Psoas muscle (tissue), 8 donors: ENCODE results near the gene SLC2A9. TPM values are rescaled to one million over a fixed set of nuclear protein-coding genes. Genes with fewer than 3 reads are reported as not detected.

Experiments
- ATAC-seq, 4 donors: fragments of 200-7000 bp; cut with Tn5 transposase; one replicate each; pipeline ENCODE4 v1.9.1; 2020; ENCODE audit warnings: moderate library complexity in 3 of 4, mild to moderate bottlenecking in 2 of 4
- DNase-seq, 2 donors: peaks; one replicate each; pipeline ENCODE4 v3.0.0-alpha.2; 2020
- H3K27ac ChIP-seq: fragments of 200-600 bp; one replicate; pipeline ENCODE4 v1.8.0; 2022
- H3K27me3 ChIP-seq, 3 donors: fragments of 200-600 bp in 1 of 3; one replicate each; pipeline versions ENCODE4 v1.6.1 to v1.8.0; 2013 to 2022; ENCODE audit warnings: low read length in 2 of 3, mild to moderate bottlenecking in 2 of 3, moderate library complexity in 1 of 3; ENCODE audit not compliant: insufficient read depth in 3 of 3
- H3K36me3 ChIP-seq, 2 donors: fragments of 200-600 bp in 1 of 2; one replicate each; pipeline versions ENCODE4 v1.6.1 to v1.8.0; 2013 to 2022; ENCODE audit warnings: low read depth in 1 of 2, mild to moderate bottlenecking in 1 of 2, moderate library complexity in 1 of 2; ENCODE audit not compliant: insufficient read depth in 1 of 2
- H3K4me1 ChIP-seq: fragments of 200-600 bp; one replicate; pipeline ENCODE4 v1.8.0; 2022
- H3K4me3 ChIP-seq: fragments of 200-600 bp; one replicate; pipeline ENCODE4 v1.8.0; 2022; ENCODE audit warnings: mild to moderate bottlenecking
- H3K9me3 ChIP-seq: fragments of 200-600 bp; one replicate; pipeline ENCODE4 v1.8.0; 2022
- CTCF ChIP-seq: fragments of 200-600 bp; IDR thresholded peaks from one replicate; pipeline ENCODE4 v1.8.0; 2022; ENCODE audit warnings: antibody characterized with exemption
- WGBS, 3 donors: extraction: QIAGEN DNeasy Blood & Tissue Kit; methylation state at CpG; one replicate each; pipeline versions ENCODE4 v1.1.6 to v1.1.7; 2013; 5-methylcytosine and 5-hydroxymethylcytosine counted together
- intact Hi-C, 2 donors: fragments of 100-400 bp; cut with DNase I; formaldehyde crosslinking; loops; one replicate each; pipeline versions ENCODE4 v1.11.0 to v1.14.2; 2022
- polyA plus RNA-seq, 3 donors: library from polyadenylated mRNA; stranded (reverse); fragments of 200-250 nt; gene quantifications; one replicate each; pipeline ENCODE4 v1.2.3, GENCODE V29; 2013
- total RNA-seq, 4 donors: library from RNA; stranded (reverse); fragmentation: NEBNext Ultra II Directional in 2 of 4; extraction: Animal tissue kit (Norgen Biotek cat#: 25700) in 2 of 4; gene quantifications; one replicate each; pipeline versions ENCODE4 v1.2.1 to v1.2.4, GENCODE V29; 2021 to 2023
- donor health status: healthy with polysubstance abuse.
- donor health status: DM: no; HTN: no; CAD: no; lungs with moderate emphysema.
- donor health status: Bipolar disorder and iron deficiency.
- donor health status: healthy.
- donor health status: DM: yes; HTN: yes; CAD: no.
- donor health status: DM: no; HTN: no; CAD: no.
- donor health status: DM: no; HTN: no; CAD: no.
- donor health status: DM: yes; HTN: yes; CAD: no.

Gene SLC2A9
- total and polyA plus RNA-seq, 7 donors = 0.37 to 2.7 (median 1.3) TPM

- Histone ChIP-seq H3K27ac (no peak overlapping the region), H3K9me3 (no peaks in the 10 kb centered on the region), H3K4me1 (no peaks in the 10 kb centered on the region), H3K27me3 (no peaks in the 10 kb centered on the region), H3K4me3 (no peak overlapping the region), H3K36me3 (no peaks in the 10 kb centered on the region)
- no peak for TF ChIP-seq CTCF
- WGBS, 3 donors = 31 to 48% (median 40%) methylated on average over 3 of the region's 3 CpGs
- intact Hi-C loops = no loop called here
- ATAC-seq (peak in 1 of 4 donors; percentile 41), DNase-seq (no peak)
These were observed 104.4 kb downstream of the SLC2A9 start for GRCh38 chr4:9916937-9917336.

GRCh38 chr4:9916346-9916745 is 105.0 kb downstream of the SLC2A9 start:
- H3K4me1 ChIP-seq = no peaks in the 10 kb centered on the region
- ATAC-seq (no peak), DNase-seq (no peak)
- no peaks in the 10 kb centered on the region for H3K36me3 ChIP-seq
- no peak for TF ChIP-seq CTCF
- H3K4me3 ChIP-seq = no peak overlapping the region
- H3K27me3 ChIP-seq = no peaks in the 10 kb centered on the region
- no peak overlapping the region for H3K27ac ChIP-seq
- no peaks in the 10 kb centered on the region for H3K9me3 ChIP-seq
- 35 to 44% (median 43%) methylated on average over 1 of the region's 1 CpG for WGBS, 3 donors
- intact Hi-C loops = no loop called here

GRCh38 chr4:9913846-9914245 is 107.5 kb downstream of the SLC2A9 start:
- Histone ChIP-seq H3K36me3 (no peaks in the 10 kb centered on the region), H3K27me3 (no peaks in the 10 kb centered on the region), H3K4me1 (no peaks in the 10 kb centered on the region), H3K9me3 (no peaks in the 10 kb centered on the region), H3K27ac (no peak overlapping the region), H3K4me3 (no peak overlapping the region)
- ATAC-seq = no peak
- no peak for DNase-seq
- no peak for TF ChIP-seq CTCF
- 92 to 95% (median 93%) methylated on average over 3 of the region's 3 CpGs for WGBS, 3 donors
- intact Hi-C loops = no loop called here

- intact Hi-C loops = no loop called here
- no peak overlapping the region for H3K4me3 ChIP-seq
- H3K4me1 ChIP-seq = no peaks in the 10 kb centered on the region
- no peak overlapping the region for H3K27ac ChIP-seq
- TF ChIP-seq CTCF = no peak
- DNase-seq (no peak), ATAC-seq (no peak)
- H3K9me3 ChIP-seq = no peaks in the 10 kb centered on the region
- WGBS, 3 donors = 81 to 100% (median 96%) methylated on average over 1 of the region's 1 CpG
- H3K36me3 ChIP-seq = no peaks in the 10 kb centered on the region
- no peaks in the 10 kb centered on the region for H3K27me3 ChIP-seq
These were observed 114.3 kb downstream of the SLC2A9 start for GRCh38 chr4:9906996-9907395.

- no peak overlapping the region for H3K27ac ChIP-seq
- H3K4me1 ChIP-seq = no peaks in the 10 kb centered on the region
- no peaks in the 10 kb centered on the region for H3K9me3 ChIP-seq
- no peaks in the 10 kb centered on the region for H3K36me3 ChIP-seq
- H3K4me3 ChIP-seq = no peak overlapping the region
- intact Hi-C loops = no loop called here
- no peak for TF ChIP-seq CTCF
- ATAC-seq (no peak), DNase-seq (no peak)
- 62 to 83% (median 69%) methylated on average over 4 of the region's 4 CpGs for WGBS, 3 donors
- H3K27me3 ChIP-seq = no peaks in the 10 kb centered on the region
These were observed 116.2 kb downstream of the SLC2A9 start for GRCh38 chr4:9904976-9905587.
